HCT116 (cell line): Measurements from ENCODE around the gene CAMSAP3. TPM values are rescaled to one million over a fixed set of nuclear protein-coding genes. Genes with fewer than 3 reads are reported as not detected.

ENCODE experiments used
- ATAC-seq: fragments of 200-7000 bp; cut with Tn5 transposase; 2 replicates; pipeline ENCODE4 v1.9.1; 2020; ENCODE audit warnings: mild to moderate bottlenecking, moderate library complexity
- BruUV-seq: library from RNA; stranded (reverse); fragments of 400-500 nt; replicated peaks from 2 replicates; lab custom pipeline; 2021; lab: Mats Ljungman, UMichigan
- CTCF ChIA-PET: fragments of 300-600 bp; sonication (Branson Sonifier 250); formaldehyde crosslinking; loops from one replicate; lab custom pipeline; 2021; ENCODE audit warnings: antibody characterized with exemption; lab: Charles Lee
- POLR2A ChIA-PET: fragments of 300-600, 350-600 bp; sonication (Branson Sonifier 250); formaldehyde crosslinking; loops from one replicate; lab custom pipeline; 2021; ENCODE audit warnings: antibody characterized with exemption; lab: Charles Lee
- RAD21 ChIA-PET, 2 experiments: fragments of 300-600 bp; sonication (Branson Sonifier 250); formaldehyde crosslinking; loops; one replicate each; lab custom pipeline; 2023; ENCODE audit warnings: low total read pairs in 2 of 2; ENCODE audit not compliant: uncharacterized antibody in 2 of 2, unreplicated experiment in 2 of 2, low non-redundant PET in 1 of 2; lab: Charles Lee
- DNase-seq: peaks from one replicate; pipeline ENCODE4 v3.0.0-alpha.2; 2010; ENCODE audit warnings: low read depth, low spot score
- H2AFZ ChIP-seq: fragments of 200-600 bp; shearing (Covaris generic), sonication (generic); 2 replicates; pipeline ENCODE4 v1.6.1; 2017; ENCODE audit warnings: low read depth, mixed run types, mixed read lengths, antibody characterized with exemption, low read length; ENCODE audit not compliant: poor library complexity, severe bottlenecking
- H3K27ac ChIP-seq: 2 replicates; pipeline ENCODE4 v1.5.1; 2012; ENCODE audit warnings: low read depth, low read length
- H3K27me3 ChIP-seq: fragments of 200-600 bp; sonication (generic); 2 replicates; pipeline ENCODE4 v1.6.1; 2016; ENCODE audit warnings: mixed run types, low read length, mixed read lengths; ENCODE audit not compliant: insufficient read depth
- H3K36me3 ChIP-seq, 2 experiments: fragments of 200-500 bp in 1 of 2; fragments of 200-600 bp in 1 of 2; sonication (Bioruptor generic) in 1 of 2; sonication (generic) in 1 of 2; 2 replicates each; pipeline versions ENCODE4 v1.5.1 to v1.6.1; 2014 to 2016; ENCODE audit warnings: low read length in 2 of 2, inconsistent platforms in 1 of 2, mixed read lengths in 1 of 2, mixed run types in 1 of 2; ENCODE audit not compliant: insufficient read depth in 2 of 2, control insufficient read depth in 1 of 2
- H3K4me1 ChIP-seq, 2 experiments: fragments of 200-600 bp in 1 of 2; sonication (generic) in 1 of 2; 2 replicates each; pipeline versions ENCODE4 v1.5.1 to v1.6.1; 2012 to 2017; ENCODE audit warnings: low read length in 2 of 2, inconsistent platforms in 1 of 2, mild to moderate bottlenecking in 1 of 2, mixed read lengths in 1 of 2, mixed run types in 1 of 2, moderate library complexity in 1 of 2; ENCODE audit not compliant: insufficient read depth in 2 of 2, control insufficient read depth in 1 of 2
- H3K4me2 ChIP-seq: fragments of 200-600 bp; sonication (generic); 2 replicates; pipeline ENCODE4 v1.6.1; 2017; ENCODE audit warnings: mixed run types, low read length, mixed read lengths
- H3K4me3 ChIP-seq, 2 experiments: fragments of 200-600 bp in 1 of 2; sonication (generic) in 1 of 2; replicated peaks in 1 of 2; 2 replicates each; pipeline ENCODE4 v1.5.1; 2011 to 2016; ENCODE audit warnings: low read length in 2 of 2, control low read depth in 1 of 2, low read depth in 1 of 2, mild to moderate bottlenecking in 1 of 2, mixed read lengths in 1 of 2, mixed run types in 1 of 2
- H3K79me2 ChIP-seq: fragments of 200-600 bp; sonication (generic); 2 replicates; pipeline ENCODE4 v1.6.1; 2017; ENCODE audit warnings: mild to moderate bottlenecking, mixed run types, low read length, moderate library complexity, mixed read lengths; ENCODE audit not compliant: insufficient read depth
- H3K9ac ChIP-seq: fragments of 200-600 bp; sonication (generic); 2 replicates; pipeline ENCODE4 v1.6.1; 2016; ENCODE audit warnings: low read length, mixed read lengths
- H3K9me2 ChIP-seq: fragments of 200-600 bp; sonication (generic), shearing (Covaris generic); 2 replicates; pipeline ENCODE4 v1.6.1; 2017; ENCODE audit warnings: mixed run types, mild to moderate bottlenecking, moderate library complexity; ENCODE audit not compliant: insufficient read depth
- H3K9me3 ChIP-seq, 2 experiments: fragments of 200-500 bp in 1 of 2; fragments of 200-600 bp in 1 of 2; sonication (Bioruptor generic) in 1 of 2; sonication (generic) in 1 of 2; 2 replicates each; pipeline ENCODE4 v1.6.1; 2014 to 2017; ENCODE audit warnings: low read length in 2 of 2, mixed read lengths in 2 of 2, inconsistent platforms in 1 of 2, low read depth in 1 of 2, mild to moderate bottlenecking in 1 of 2, mixed run types in 1 of 2, moderate library complexity in 1 of 2; ENCODE audit not compliant: control insufficient read depth in 1 of 2, insufficient read depth in 1 of 2
- H4K20me1 ChIP-seq: fragments of 200-600 bp; sonication (generic), shearing (Covaris generic); 2 replicates; pipeline ENCODE4 v1.6.1; 2017; ENCODE audit warnings: mixed run types, mild to moderate bottlenecking, moderate library complexity; ENCODE audit not compliant: insufficient read depth
- CBX3 ChIP-seq: IDR thresholded peaks from 2 replicates; pipeline ENCODE4 v1.6.1; 2012; ENCODE audit warnings: low read depth
- ELF1 ChIP-seq: IDR thresholded peaks from 2 replicates; pipeline ENCODE4 v1.6.1; 2012; ENCODE audit warnings: low read depth, borderline replicate concordance
- FOSL1 ChIP-seq: IDR thresholded peaks from 2 replicates; pipeline ENCODE4 v1.6.1; 2012; ENCODE audit warnings: low read depth
- RAD21 ChIP-seq: IDR thresholded peaks from 2 replicates; pipeline ENCODE4 v1.6.1; 2012; ENCODE audit warnings: low read depth, mild to moderate bottlenecking
- ZBTB33 ChIP-seq: IDR thresholded peaks from 2 replicates; pipeline ENCODE4 v1.6.1; 2011; ENCODE audit warnings: mild to moderate bottlenecking, low read length, moderate library complexity; ENCODE audit not compliant: insufficient replicate concordance; ENCODE audit errors: extremely low read depth
- intact Hi-C: fragments of 100-400 bp; cut with micrococcal nuclease; formaldehyde crosslinking; loops from 2 replicates; pipeline ENCODE4 v1.10.0; 2022
- total RNA-seq: library from RNA; stranded (reverse); gene quantifications from one replicate; pipeline ENCODE4 v1.2.1, GENCODE V29; 2021; ENCODE audit not compliant: unreplicated experiment
- TF ChIP-seq, protein P1 (sequence below), 3 experiments: fragments of 200-600 bp in 1 of 3; sonication (generic) in 1 of 3; IDR thresholded peaks in 2 of 3; conservative IDR thresholded peaks in 1 of 3; 2 replicates each; pipeline ENCODE4 v1.5.1; 2012 to 2017; ENCODE audit warnings: low read depth in 2 of 3, low read length in 2 of 3, antibody characterized with exemption in 1 of 3, borderline replicate concordance in 1 of 3, control low read depth in 1 of 3, mild to moderate bottlenecking in 1 of 3, mixed read lengths in 1 of 3, mixed run types in 1 of 3, moderate library complexity in 1 of 3; ENCODE audit not compliant: insufficient read depth in 1 of 3

CAMSAP3 gene
- total RNA-seq, 1 experiment from 2014 or later = 24.0 TPM

DNA sequence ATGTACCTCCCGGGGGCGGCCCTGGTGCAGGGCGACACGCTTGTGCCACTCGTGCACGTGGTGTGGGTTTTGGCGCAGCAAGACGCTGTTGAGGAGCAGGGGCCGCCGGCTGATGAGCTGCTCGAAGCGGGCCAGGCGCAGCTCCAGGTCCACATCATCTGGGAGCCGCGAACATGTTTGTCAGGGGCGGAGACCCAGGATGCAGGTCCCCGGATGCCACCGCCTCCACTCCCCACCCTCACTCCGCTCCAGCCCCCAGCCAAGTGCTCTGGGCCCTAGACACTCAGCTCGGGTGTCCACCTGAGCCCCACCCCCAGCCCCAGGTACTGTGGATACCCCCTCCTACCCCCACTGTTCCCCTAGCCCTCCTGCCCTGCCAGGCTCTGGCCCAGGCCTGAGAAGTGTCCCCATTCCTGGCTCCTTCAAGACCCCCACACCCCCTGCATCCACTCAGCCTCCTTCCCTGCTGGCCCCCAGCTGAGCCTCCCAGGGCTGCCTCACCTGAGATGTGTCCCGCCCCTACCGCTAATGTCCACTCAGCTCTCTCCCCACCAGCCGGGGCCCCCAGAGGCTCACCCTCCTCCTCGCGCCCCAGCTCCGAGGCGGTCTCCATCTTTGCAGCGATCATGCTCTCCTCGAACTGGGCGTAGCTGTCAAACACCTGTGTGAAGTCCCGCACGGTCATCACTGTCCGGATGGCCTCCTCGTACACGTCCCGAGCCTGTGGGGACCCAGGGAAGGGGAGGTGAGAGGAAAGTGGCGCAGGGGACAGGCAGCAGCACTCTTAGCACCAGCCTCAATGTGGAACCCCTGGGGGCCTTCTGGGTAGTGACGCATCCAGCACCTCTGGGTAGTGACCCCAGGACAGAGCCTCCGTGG is 28.3 kb downstream of the CAMSAP3 start:
- DNase-seq (no peak), ATAC-seq (peak; percentile 10; the same call in 1 of the 2 replicates)
- Histone ChIP-seq H3K9ac (no peak overlapping the region), H3K9me2 (no peaks in the 10 kb centered on the region), H2AFZ (no peak overlapping the region), H3K4me1 (peaks cover 5 to 12% of the 10 kb centered on the region in 2 experiments), H3K4me2 (no peak overlapping the region), H3K79me2 (peaks cover 34% of the 10 kb centered on the region), H3K36me3 (peaks cover 5 to 34% of the 10 kb centered on the region in 2 experiments; a peak in 3 of 4 replicates), H3K27me3 (no peaks in the 10 kb centered on the region), H3K27ac (no peak overlapping the region), H3K4me3 (no peak overlapping the region), H3K9me3 (no peaks in the 10 kb centered on the region), H4K20me1 (no peaks in the 10 kb centered on the region)
- POLR2A ChIA-PET = no interaction called here
- no peak for TF ChIP-seq FOSL1
- TF ChIP-seq ZBTB33 = no peak
- TF ChIP-seq RAD21 = no peak
- no peak for TF ChIP-seq CBX3
- no peak for TF ChIP-seq ELF1
- TF ChIP-seq, protein P1, sequence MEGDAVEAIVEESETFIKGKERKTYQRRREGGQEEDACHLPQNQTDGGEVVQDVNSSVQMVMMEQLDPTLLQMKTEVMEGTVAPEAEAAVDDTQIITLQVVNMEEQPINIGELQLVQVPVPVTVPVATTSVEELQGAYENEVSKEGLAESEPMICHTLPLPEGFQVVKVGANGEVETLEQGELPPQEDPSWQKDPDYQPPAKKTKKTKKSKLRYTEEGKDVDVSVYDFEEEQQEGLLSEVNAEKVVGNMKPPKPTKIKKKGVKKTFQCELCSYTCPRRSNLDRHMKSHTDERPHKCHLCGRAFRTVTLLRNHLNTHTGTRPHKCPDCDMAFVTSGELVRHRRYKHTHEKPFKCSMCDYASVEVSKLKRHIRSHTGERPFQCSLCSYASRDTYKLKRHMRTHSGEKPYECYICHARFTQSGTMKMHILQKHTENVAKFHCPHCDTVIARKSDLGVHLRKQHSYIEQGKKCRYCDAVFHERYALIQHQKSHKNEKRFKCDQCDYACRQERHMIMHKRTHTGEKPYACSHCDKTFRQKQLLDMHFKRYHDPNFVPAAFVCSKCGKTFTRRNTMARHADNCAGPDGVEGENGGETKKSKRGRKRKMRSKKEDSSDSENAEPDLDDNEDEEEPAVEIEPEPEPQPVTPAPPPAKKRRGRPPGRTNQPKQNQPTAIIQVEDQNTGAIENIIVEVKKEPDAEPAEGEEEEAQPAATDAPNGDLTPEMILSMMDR (IDR thresholded peaks at IDR 0.05 in 2 of 3, conservative IDR thresholded peaks at IDR 0.05 in 1 of 3; ENCODE audit: borderline replicate concordance in 1 of 3, insufficient read depth in 1 of 3, low read depth in 2 of 3, low read length in 2 of 3) = no peak
- no TSS peak for BruUV-seq
- RAD21 ChIA-PET = no interaction called here
- intact Hi-C loops = no loop called here
- CTCF ChIA-PET = no interaction called here
